Measurements from ENCODE around the gene ZNF587B.
"Not testable (repeated sequence)": the region's sequence is repeated elsewhere in the genome, so short reads cannot be mapped to it uniquely, and the experiment has no call there.

ZNF587B gene

DNA sequence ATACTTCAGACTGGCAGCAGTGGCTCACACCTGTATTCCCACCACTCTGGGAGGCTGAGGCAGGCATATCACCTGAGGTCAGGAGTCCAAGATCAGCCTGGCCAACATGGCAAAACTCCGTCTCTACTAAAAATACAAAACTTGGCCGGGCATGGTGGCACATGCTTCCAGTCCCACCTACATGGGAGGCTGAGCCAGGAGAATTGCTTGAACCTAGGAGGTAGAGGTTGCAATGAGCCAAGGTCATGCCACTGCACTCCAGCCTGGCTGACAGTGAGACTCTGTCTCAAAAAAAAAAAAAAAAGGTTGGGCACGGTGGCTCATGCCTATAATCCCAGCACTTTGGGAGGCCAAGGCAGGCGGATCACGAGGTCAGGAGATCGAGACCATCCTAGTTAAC is 39.6 kb downstream of the ZNF587B start:
- DNase-seq (ENCODE audit: low read depth, low spot score): not testable (repeated sequence)

DNA sequence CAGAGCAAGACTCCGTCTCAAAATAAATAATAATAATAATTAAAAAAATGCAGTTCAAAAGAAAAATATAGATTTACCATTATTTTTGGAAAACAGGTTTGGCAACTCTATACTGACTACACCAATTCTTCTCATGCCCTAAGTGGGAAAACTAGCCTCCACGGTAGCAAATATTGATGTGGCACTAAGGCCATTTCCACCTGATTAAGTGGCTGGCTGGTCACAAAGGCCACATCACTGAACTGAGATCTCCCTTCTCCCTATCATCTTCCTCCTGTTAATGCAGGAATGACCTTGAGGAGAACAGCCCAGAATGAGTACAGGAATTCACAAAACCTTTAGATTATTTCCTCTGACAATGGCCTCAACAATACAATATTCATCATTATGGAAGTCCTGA is 40.1 kb downstream of the ZNF587B start:
- DNase-seq (ENCODE audit: low read depth, low spot score): no peak

DNA sequence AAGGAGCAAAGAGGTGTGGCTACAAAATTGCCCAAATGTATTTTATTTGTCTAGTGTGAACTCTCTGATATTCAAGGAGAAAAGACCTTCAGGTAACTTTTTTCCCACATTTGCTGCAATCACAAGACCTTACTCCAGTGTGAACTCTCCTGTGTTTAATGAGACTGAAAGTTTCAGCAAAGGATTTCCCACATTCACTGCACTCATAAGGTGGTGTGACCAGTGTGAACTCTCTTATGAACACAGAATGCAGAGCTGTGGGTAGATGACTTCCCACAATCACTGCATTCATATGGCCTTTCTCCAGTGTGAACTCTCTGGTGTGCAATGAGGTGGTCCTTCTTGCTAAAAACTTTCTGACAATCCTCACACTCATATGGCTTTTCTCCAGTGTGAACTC is 42.4 kb downstream of the ZNF587B start:
- no peak for DNase-seq (ENCODE audit: low read depth, low spot score)

DNA sequence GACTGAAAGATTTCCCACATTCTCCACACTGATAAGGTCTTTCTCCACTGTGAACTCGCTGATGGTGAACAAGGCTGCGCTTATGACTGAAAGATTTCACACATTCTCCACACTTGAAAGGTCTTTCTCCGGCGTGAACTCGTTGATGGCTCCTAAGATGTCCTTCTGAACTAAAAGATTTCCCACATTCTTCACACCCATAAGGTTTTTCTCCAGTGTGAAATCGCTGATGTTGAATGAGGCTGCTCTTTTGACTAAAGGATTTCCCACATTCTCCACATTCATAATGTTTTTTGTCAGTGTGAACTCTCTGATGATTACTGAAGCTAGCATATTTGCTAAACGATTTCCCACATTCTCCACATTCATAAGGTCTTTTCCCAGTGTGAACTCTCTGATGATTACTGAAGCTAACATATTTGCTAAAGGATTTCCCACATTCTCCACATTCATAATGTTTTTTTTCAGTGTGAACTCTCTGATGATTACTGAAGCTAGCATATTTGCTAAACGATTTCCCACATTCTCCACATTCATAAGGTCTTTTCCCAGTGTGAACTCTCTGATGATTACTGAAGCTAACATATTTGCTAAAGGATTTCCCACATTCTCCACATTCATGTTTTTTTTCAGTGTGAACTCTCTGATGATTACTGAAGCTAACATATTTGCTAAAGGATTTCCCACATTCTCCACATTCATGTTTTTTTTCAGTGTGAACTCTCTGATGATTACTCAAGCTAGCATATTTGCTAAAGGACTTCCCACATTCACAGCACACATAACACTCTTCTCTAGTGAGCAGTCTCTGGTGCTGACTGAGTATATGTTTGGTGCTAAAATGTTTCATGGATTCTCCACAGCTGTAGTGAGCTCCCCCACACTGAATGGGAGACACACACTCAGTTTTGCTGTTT is 44.0 kb downstream of the ZNF587B start:
- DNase-seq (ENCODE audit: low read depth, low spot score): not testable (repeated sequence)

DNA sequence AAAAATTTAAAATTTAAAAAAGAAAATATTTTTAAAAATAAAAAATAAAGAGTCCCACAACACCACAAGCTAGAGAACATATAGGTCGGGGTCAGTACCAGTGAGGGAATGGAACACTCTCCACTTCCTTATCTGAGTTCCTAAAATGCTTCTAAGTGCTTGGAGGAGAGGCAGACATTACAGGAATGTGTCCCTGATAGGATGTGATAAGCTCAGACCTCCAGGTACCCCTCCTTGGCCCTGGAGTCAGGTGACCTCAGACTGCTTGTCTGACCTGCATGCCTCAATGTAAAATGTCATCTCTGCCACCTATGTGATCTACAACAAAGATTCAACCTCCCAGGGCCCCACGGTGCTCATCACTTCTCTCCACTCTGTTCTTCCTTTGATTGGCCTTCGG is 55.9 kb downstream of the ZNF587B start:
- DNase-seq (ENCODE audit: low read depth, low spot score): no peak

DNA sequence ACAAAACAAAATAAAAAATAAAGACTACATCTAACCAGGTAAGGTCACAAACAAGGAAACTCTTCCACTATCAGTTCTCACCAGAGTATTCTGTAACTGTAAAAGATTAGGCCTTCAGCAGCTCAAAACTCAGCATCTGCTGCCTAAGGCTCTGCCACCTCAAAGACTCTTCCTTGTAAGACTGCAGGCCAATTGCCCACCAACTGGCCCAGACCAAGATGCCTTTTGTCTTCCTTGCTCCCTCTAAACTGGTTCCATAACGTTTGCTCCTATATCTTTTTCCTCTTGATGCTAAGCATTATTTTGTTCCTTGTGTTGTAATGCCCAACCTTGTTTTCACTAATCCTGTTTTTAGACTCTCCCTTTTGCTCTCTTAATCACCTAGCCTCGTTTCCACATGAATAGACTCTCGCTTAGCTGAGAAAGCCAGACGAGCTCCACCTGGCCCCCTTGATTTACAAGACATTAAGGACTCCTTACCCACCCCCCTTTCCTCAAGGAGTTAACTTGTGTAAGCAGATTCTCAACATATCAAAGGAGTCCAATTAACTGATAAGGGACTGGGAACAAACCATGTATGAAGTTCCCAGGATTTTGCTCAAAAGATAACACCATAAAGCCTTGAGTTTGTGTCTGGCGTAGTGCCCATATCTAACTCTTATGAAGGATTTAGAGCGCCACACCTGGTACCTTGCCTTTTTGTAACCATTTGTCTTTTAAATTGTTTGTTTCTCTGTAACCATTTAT is 57.3 kb downstream of the ZNF587B start:
- DNase-seq (ENCODE audit: low read depth, low spot score): no peak

DNA sequence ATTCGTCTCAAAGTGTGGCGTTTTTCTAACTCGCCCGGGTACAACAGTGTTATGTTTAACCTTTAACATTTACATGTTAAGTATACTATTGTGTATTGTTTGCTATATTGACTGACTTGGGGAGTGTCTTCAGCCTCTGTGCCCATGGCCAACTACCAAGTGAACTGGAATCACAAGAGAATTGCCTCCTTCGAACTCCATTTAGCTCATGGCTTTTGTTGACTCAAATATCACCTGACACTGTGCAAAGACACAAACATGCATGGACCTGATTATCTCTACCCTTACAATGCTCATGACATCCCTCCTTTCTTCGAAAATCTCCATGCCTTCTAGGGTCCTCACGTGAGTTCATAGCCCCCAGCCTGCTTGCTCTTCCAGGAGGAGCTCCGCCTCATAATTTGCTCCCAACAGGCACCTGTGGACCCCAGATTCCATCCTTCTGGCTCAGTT is 58.0 kb downstream of the ZNF587B start:
- no peak for DNase-seq (ENCODE audit: low read depth, low spot score)

DNA sequence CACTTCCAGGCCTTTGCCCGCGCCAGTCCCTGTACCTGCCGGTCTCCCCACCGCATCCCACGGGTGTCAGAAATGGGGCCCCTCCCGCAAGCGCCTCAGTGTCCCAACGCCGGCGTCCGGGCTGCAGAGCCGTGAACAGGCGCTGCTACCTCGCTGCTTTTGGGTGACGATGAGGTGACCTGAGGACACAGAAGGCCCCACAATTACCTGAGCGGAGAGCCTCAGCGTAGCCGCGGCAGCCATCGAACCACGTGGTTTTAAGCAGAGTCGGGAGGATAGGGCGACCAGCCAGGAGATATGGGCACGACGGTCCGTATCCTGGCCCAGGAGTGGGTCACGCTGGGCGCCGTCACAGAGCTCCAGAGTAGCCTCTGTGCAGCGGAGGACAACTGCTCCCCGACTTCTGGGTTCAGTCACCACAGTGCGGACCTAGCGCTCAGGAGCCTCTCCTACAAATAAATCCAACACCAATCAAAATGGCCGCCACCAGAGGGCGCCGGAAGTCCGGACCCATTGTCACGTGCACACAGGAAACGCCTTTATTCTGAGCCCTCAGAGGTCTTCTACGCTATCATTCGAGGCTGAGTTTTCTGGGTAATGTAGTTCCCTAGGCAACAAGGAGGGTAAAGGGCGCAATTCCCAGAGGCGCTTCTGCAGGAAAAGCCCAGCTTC is 58.6 kb downstream of the ZNF587B start, which contains the start of gene ZNF814:
Gene ZNF814, minus strand, starts transcription at position 478 of the 672 bp plus-strand sequence. Its CDS starts 235 bp downstream, at position 243.
- peak; percentile 55 for DNase-seq (ENCODE audit: low read depth, low spot score)

DNA sequence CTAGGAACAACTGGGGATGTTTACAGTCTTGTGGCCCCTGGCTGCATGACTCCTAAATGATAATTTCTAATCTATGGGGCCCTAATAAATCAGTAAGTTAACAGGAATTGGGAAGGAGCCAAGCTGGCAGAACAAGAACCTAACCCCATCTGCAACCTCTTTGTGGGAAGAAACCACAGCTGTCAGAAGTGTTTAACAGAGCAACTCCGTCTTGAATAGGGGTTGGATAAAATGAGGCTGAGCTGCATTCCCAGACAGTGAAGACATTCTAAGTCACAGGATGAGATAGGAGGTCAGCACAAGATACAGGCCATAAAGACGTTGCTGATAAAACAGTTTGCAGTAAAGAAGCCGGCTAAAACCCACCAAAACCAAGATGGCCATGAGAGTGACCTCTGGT is 60.6 kb downstream of the ZNF587B start:
- not testable (repeated sequence) for DNase-seq (ENCODE audit: low read depth, low spot score)

Data from activated CD4-positive, CD25-positive, alpha-beta regulatory T cell treated with anti-CD3 and anti-CD28 coated beads, Interleukin-2, amount 50 U/mL, for 16 hours (primary cell).